ENCODE results near the gene PFKL.

PFKL gene

DNA sequence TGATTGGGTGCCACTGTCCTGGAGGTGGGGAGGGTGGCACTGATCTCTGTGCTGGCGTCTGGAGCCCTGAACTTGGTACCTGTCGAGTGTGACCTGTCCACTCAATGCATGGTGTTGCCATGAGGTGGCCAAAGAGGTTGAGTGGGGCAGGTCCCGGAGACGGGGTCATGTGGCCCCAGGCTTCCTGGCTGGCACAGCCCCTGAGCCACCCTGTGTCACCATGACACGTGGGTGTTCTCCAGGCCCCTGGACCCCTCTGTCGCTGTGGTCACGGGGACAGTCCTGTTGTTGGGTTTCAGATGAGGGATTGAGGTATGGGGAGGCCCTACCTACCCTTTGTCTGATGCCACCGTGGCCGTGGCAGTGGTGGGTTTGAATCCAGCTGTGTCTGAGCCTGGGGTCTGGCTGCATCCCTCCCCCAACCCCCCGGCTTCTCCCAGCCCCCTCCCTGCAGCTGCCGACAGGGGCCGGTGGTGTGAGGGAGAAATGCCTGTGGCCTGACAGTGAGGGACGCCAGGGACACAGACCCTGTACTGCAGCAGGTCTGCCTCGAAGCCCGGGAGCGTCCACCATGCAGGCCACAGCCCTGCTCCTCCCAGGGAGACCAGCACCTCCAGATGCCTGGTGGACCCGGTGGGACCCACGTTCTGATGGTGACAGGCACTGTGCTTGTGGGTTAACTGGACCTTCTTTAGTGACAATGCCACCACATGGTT is 65.6 kb downstream of the PFKL start:
- DNase-seq = no peak

DNA sequence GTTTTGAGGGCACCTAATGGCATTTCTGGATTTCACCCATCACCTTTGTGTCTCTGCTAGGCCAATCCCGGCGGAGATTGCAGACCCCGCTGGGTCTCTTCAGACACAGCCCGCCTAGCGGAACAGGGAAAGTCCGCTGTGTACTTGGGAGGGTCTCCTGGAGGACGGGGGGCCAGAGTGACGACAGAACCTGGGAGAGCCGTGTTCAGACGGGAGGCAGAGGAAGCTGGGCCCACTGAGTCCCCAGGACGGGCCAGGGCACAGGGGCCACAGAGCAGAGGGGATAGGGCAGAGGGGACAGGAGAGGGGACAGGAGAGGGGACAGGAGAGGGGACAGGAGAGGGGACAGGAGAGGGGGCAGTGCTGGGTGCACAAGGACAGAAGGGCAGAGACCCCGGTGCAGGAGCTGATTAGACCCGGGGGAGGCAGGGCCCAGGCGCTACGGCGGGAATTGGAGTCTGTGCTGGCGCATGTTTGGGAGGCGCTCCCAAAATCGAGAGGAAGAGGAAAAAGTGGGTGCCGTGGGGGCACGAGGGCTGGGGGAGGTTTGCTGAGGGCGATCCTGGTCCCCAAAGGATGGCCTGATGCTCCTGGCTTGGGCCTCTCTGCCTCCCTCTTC is 66.2 kb downstream of the PFKL start:
- no peak for DNase-seq

DNA sequence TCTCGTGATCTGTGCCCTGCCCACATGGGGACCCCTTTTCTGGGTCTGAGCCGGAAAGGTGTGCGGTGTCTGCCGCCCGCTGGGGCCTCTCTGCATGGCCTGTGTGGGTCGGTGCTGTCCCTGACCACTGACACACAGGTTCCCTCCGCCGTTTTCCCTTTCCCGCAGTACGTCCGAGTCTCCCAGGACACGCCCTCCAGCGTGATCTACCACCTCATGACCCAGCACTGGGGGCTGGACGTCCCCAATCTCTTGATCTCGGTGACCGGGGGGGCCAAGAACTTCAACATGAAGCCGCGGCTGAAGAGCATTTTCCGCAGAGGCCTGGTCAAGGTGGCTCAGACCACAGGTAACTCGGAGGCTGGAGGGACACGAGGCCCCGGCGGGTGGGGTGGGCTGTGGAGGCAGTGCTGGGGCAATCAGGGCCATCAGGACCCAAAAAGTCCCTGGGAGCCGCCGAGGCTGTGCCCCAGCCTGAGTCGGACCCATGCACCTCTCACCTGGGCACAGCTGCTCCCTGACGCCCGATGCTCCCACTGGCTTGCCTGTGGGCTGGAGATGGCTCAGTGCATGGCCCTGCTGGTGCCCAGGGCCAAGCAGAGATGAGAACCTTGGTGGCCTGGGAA is 66.8 kb downstream of the PFKL start:
- no peak for DNase-seq

DNA sequence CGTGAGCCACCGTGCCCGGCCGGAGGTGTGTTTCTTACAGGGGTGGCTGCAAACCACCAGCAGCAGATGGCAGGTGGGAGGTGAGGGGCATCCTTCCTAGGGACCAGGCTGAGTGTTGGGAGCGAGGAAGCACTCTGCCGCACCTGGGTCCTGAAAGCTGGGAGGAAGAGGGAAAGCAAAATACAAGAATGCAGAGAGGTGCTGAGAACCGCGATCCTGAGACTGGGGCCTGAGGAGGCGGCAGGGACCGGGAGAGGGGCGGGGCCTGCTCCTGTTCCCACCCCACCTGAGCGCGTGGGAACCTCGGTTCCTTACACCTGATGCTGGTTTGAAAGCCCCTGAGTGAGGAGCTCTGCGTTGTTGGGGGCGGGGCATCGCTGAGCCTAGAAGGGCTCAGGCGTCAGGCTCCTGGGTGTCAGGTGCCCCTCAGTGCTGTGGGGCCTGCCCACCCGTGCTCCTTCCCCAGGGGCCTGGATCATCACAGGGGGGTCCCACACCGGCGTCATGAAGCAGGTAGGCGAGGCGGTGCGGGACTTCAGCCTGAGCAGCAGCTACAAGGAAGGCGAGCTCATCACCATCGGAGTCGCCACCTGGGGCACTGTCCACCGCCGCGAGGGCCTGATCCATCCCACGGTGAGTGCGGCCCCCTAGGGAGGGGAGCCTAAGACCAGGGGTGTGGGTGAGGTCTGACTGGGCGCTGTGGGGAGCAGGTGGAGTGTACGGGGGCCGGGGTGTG is 69.0 kb downstream of the PFKL start:
- DNase-seq = no peak

DNA sequence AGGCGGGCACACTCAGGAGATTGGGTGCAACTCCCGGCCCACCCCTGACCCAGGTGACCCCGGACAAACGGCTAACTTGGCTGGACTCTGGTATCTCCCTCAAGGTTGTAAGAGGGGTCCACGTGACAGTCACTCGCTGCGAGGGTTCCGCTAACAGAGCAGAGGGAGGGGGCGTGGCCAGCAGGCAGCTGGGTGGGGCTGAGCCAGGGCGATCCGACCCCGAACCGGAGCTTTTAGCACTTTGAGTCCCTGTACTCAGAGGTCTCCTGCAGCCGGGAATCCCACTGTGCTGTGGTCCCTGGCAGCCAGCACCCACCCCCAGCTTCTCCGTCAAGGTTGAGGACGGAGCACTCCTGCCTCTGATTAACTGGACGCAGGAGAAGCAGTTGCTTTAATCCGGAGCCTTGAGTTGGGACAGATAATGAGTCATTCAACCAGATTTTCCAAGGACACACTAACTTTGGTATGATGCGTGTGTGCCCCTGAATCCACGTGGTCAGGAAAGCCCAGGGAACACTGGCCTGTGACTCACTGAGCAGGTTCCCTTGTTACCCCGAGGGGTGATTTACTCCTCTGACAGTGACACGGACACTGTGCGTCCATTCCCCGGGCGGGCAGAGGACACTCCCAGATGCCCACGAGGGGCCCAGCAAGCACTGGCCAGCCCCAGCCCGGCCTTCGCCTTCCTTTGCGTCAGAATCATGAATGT is 70.3 kb downstream of the PFKL start:
- DNase-seq = peak; percentile 26

DNA sequence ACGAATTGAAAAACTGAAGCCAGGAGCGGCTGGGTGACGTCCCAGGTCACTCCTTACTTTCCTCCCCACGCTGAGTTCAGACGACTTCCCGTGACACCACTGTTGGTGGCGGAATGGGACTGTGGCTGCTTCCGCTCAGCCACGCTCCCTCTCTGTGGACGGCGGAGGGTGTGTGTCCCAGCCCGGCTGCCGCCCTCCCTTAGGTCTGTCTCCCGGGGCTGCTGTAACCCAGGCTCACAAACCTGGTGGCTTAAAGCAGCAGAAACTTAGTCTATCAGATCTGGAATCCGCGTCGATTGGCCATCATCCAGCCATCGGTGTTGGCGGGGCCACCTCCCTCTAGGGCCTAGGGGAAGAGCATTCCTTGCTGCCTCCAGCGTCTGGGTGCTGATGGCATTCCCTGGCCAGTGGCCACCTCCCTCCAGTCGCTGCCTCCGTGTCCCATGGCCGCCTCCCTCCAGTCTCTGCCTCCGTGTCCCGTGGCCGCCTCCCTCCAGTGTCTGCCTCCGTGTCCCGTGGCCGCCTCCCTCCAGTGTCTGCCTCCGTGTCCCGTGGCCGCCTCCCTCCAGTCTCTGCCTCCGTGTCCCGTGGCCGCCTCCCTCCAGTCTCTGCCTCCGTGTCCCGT is 71.0 kb downstream of the PFKL start:
- no peak for DNase-seq

DNA sequence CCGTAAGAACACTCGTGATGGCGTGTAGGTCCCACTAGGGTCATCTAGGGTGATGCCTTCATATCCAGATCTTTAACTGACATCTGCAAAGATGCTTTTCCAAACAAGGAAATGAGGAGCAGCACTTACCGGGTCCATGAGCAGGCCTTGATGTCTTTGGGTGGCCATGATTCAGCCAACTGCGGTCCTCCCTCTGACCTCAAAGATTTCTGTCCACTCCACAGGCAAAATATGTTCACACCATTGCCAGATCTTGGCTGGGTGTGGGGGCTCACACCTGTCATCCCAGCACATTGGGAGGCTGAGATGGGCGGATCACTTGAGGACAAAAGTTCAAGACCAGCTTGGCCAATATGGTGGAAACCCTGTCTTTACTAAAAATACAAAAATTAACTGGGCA is 71.7 kb downstream of the PFKL start:
- DNase-seq = no peak

GRCh38 chr21:44372616-44373015 is 72.8 kb downstream of the PFKL start:
- DNase-seq = no peak

GRCh38 chr21:44374601-44375280 is 74.9 kb downstream of the PFKL start:
- no peak for DNase-seq

DNA sequence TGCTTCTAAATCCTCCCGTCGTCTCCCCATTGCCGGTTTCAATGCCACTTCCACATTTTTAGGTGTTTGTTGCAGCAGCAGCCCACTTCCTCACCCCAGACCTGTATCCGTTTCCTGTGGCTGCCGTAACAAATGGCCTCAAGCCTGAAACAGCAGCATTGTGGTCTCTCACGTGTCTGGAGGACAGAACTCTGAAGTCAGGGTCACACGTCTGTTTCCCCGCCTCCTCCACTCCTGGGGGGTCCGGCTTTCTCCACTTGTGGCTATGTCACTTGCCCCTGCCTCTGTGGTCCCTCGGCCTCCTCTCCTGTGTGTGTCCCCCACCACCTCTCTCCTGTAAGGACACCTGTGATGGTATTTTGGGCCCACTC is 75.4 kb downstream of the PFKL start:
- no peak for DNase-seq

GRCh38 chr21:44375761-44376241 is 75.9 kb downstream of the PFKL start:
- DNase-seq = no peak

DNA sequence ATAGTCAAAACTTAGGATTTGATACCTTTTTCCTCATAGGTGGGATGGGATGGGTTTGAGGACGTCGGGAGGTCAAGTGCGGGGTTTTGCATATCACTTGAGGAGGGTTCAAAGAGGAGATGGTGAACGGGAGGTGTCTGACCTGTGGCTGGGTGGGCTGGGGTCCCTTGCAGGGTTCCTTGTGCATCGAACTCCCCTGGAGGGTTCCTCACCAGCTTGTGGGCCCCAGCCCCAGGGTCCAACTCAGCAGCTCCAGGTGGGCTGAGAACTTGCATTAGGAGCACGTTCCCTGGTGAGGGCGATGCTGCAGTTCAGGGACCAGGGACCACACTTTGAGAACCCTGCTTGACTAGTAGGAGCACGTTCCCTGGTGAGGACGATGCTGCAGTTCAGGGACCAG is 76.8 kb downstream of the PFKL start:
- DNase-seq = no peak

All from fibroblast of skin of right biceps (primary cell).